Endometrial microvascular endothelial cells (primary cell): ENCODE measurements around the gene GAGE2A. TPM values are rescaled to one million over a fixed set of nuclear protein-coding genes. Genes with fewer than 3 reads are reported as not detected.

Source experiments
- total RNA-seq: library from RNA; depleted of rRNA; stranded (reverse); fragments of >200 nt; gene quantifications from one replicate; pipeline ENCODE4 v1.2.3, GENCODE V29; 2015; ENCODE audit errors: inconsistent ontology term

The GAGE2A gene
- total RNA-seq, 1 donor from 2014 or later = not detected

Other genes starting within 250 kb of the GAGE2A start
- not detected for gene GAGE12C, start 57.3 kb upstream of the GAGE2A start, total RNA-seq
- gene GAGE12D, start 47.8 kb upstream of the GAGE2A start, total RNA-seq = not detected
- gene GAGE12E, start 38.2 kb upstream of the GAGE2A start, total RNA-seq = not detected
- gene GAGE12F, start 28.7 kb upstream of the GAGE2A start, total RNA-seq = not detected
- not detected for gene GAGE12G, start 19.1 kb upstream of the GAGE2A start, total RNA-seq
- gene GAGE12H, start 9.5 kb upstream of the GAGE2A start, total RNA-seq = not detected
- not detected for gene GAGE1, start 9.5 kb downstream of the GAGE2A start, total RNA-seq
- not detected for gene PAGE1, start 106.5 kb downstream of the GAGE2A start, total RNA-seq
- not detected for gene PAGE4, start 239.8 kb downstream of the GAGE2A start, total RNA-seq